A673 (cell line): ENCODE results near the gene SYT7.

ENCODE experiments used
- EZH2 ChIP-seq: fragments of 200-600 bp; sonication (generic); IDR thresholded peaks from 2 replicates; pipeline ENCODE4 v1.6.1; 2017; ENCODE audit warnings: borderline replicate concordance, low read depth, mild to moderate bottlenecking, mixed read lengths, antibody characterized with exemption, low read length; ENCODE audit not compliant: poor library complexity, severe bottlenecking
- TF ChIP-seq, protein P1 (sequence below): fragments of 300-800, 200-600 bp; sonication (generic); conservative IDR thresholded peaks from 2 replicates; pipeline ENCODE4 v1.5.1; 2017; ENCODE audit warnings: low read depth, mild to moderate bottlenecking, antibody characterized with exemption, low read length, moderate library complexity, mixed read lengths

DNA sequence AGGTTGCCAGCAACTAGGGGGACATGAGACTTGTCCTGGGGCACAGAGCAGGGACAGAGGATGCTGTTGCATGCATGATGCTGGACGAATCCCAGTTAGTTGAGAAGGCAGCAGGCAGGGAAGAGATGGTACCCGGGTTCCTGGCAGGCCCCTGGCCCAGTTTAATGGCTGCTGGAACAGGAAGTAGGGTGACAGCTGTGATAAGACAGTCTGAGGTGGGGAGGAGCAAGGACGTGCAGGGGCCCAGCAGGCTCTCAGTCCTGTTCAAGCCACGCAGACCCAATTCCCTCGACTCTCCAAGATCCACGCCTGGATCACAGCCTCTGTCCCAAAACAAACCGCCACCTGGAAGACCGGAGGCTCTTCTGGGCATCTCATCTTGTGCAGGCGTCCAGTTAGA, 40.3 kb downstream of the SYT7 start:
- TF ChIP-seq, protein P1, sequence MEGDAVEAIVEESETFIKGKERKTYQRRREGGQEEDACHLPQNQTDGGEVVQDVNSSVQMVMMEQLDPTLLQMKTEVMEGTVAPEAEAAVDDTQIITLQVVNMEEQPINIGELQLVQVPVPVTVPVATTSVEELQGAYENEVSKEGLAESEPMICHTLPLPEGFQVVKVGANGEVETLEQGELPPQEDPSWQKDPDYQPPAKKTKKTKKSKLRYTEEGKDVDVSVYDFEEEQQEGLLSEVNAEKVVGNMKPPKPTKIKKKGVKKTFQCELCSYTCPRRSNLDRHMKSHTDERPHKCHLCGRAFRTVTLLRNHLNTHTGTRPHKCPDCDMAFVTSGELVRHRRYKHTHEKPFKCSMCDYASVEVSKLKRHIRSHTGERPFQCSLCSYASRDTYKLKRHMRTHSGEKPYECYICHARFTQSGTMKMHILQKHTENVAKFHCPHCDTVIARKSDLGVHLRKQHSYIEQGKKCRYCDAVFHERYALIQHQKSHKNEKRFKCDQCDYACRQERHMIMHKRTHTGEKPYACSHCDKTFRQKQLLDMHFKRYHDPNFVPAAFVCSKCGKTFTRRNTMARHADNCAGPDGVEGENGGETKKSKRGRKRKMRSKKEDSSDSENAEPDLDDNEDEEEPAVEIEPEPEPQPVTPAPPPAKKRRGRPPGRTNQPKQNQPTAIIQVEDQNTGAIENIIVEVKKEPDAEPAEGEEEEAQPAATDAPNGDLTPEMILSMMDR: no peak
- no peak for TF ChIP-seq EZH2
